IMR-90 (cell line): ENCODE results near the gene ADAP2. TPM values are rescaled to one million over a fixed set of nuclear protein-coding genes. Genes with fewer than 3 reads are reported as not detected.
A peak's percentile ranks its signal among the peaks of the same experiment; 100 is the strongest.

Source experiments
- ATAC-seq: fragments of 200-7000 bp; cut with Tn5 transposase; 2 replicates; pipeline ENCODE4 v1.9.1; 2020; ENCODE audit warnings: low read depth, mild to moderate bottlenecking, moderate library complexity
- BruUV-seq: library from RNA; stranded (reverse); fragments of 400-500 nt; replicated peaks from 2 replicates; lab custom pipeline; 2021; lab: Mats Ljungman, UMichigan
- CTCF ChIA-PET: fragments of 300-600 bp; formaldehyde crosslinking; extraction: SDS; loops from one replicate; lab custom pipeline; 2021; ENCODE audit warnings: antibody characterized with exemption; lab: Yijun Ruan, JAX
- POLR2A ChIA-PET: fragments of 300-600 bp; sonication (Branson Sonifier 250); formaldehyde crosslinking; loops from one replicate; lab custom pipeline; 2022; ENCODE audit warnings: antibody characterized with exemption; ENCODE audit not compliant: unreplicated experiment; lab: Charles Lee
- DNase-seq: peaks from one replicate; pipeline ENCODE4 v3.0.0; 2013
- H2AFZ ChIP-seq: replicated peaks from 2 replicates; pipeline ENCODE3; 2013; ENCODE audit warnings: low read length, mild to moderate bottlenecking; ENCODE audit not compliant: poor library complexity
- H2AK5ac ChIP-seq: 2 replicates; pipeline ENCODE4 v1.6.1; 2013; ENCODE audit warnings: low read depth, low read length, inconsistent platforms
- H2AK9ac ChIP-seq: replicated peaks from 2 replicates; pipeline ENCODE3; 2013; ENCODE audit warnings: mild to moderate bottlenecking, low read depth, low read length, moderate library complexity; ENCODE audit not compliant: poor library complexity
- H2BK120ac ChIP-seq: 2 replicates; pipeline ENCODE4 v1.6.1; 2013; ENCODE audit warnings: low read depth, low read length, inconsistent platforms
- H2BK15ac ChIP-seq: 3 replicates; pipeline ENCODE4 v1.6.1; 2013; ENCODE audit warnings: low read depth, low read length, inconsistent platforms
- H2BK20ac ChIP-seq: 2 replicates; pipeline ENCODE4 v1.6.1; 2013; ENCODE audit warnings: low read depth, mild to moderate bottlenecking, inconsistent platforms, low read length, moderate library complexity
- H2BK5ac ChIP-seq: 2 replicates; pipeline ENCODE4 v1.6.1; 2013; ENCODE audit warnings: mild to moderate bottlenecking, low read depth, low read length, inconsistent platforms; ENCODE audit not compliant: poor library complexity, severe bottlenecking
- H3K14ac ChIP-seq: replicated peaks from 2 replicates; pipeline ENCODE4 v1.6.1; 2013; ENCODE audit warnings: low read depth, low read length, inconsistent platforms
- H3K18ac ChIP-seq: 2 replicates; pipeline ENCODE4 v1.6.1; 2013; ENCODE audit warnings: low read depth, low read length, control low read depth
- H3K23ac ChIP-seq: 2 replicates; pipeline ENCODE4 v1.6.1; 2013; ENCODE audit warnings: low read depth, low read length, inconsistent platforms
- H3K27ac ChIP-seq: 2 replicates; pipeline ENCODE4 v1.5.1; 2013; ENCODE audit warnings: mild to moderate bottlenecking, control low read depth, low read length; ENCODE audit not compliant: insufficient read depth
- H3K27me3 ChIP-seq: 2 replicates; pipeline ENCODE4 v1.6.1; 2013; ENCODE audit warnings: low read length; ENCODE audit not compliant: control insufficient read depth, insufficient read depth
- H3K36me3 ChIP-seq: 2 replicates; pipeline ENCODE4 v1.6.1; 2013; ENCODE audit warnings: low read length, mixed read lengths; ENCODE audit not compliant: control insufficient read depth, insufficient read depth
- H3K4ac ChIP-seq: 2 replicates; pipeline ENCODE4 v1.6.1; 2013; ENCODE audit warnings: low read depth, low read length, inconsistent platforms
- H3K4me1 ChIP-seq: 2 replicates; pipeline ENCODE4 v1.6.1; 2013; ENCODE audit warnings: low read length, mixed read lengths; ENCODE audit not compliant: control insufficient read depth, insufficient read depth
- H3K4me2 ChIP-seq: 2 replicates; pipeline ENCODE4 v1.6.1; 2013; ENCODE audit warnings: low read depth, mild to moderate bottlenecking, control low read depth, low read length, moderate library complexity
- H3K4me3 ChIP-seq: 2 replicates; pipeline ENCODE4 v1.5.1; 2013; ENCODE audit warnings: low read depth, mild to moderate bottlenecking, control low read depth, low read length, moderate library complexity; ENCODE audit not compliant: insufficient read depth
- H3K56ac ChIP-seq: 2 replicates; pipeline ENCODE4 v1.6.1; 2013; ENCODE audit warnings: low read length, inconsistent platforms; ENCODE audit not compliant: insufficient read depth; ENCODE audit errors: extremely low read depth
- H3K79me1 ChIP-seq, 2 experiments: 2 replicates each; pipeline ENCODE4 v1.6.1; 2013; ENCODE audit warnings: low read length in 2 of 2, inconsistent platforms in 1 of 2, low read depth in 1 of 2
- H3K9ac ChIP-seq: 2 replicates; pipeline ENCODE4 v1.6.1; 2013; ENCODE audit warnings: low read depth, low read length, control low read depth
- H3K9me1 ChIP-seq: 2 replicates; pipeline ENCODE4 v1.6.1; 2013; ENCODE audit warnings: low read length, inconsistent platforms; ENCODE audit not compliant: insufficient read depth
- H3K9me3 ChIP-seq: 2 replicates; pipeline ENCODE4 v1.6.1; 2013; ENCODE audit warnings: low read length; ENCODE audit not compliant: control insufficient read depth, insufficient read depth
- H4K20me1 ChIP-seq: 2 replicates; pipeline ENCODE4 v1.6.1; 2013; ENCODE audit warnings: low read length, inconsistent platforms; ENCODE audit not compliant: insufficient read depth
- H4K5ac ChIP-seq: 2 replicates; pipeline ENCODE4 v1.6.1; 2013; ENCODE audit warnings: mild to moderate bottlenecking, low read depth, low read length, control low read depth
- H4K8ac ChIP-seq, 2 experiments: 2 replicates each; pipeline ENCODE4 v1.6.1; 2013; ENCODE audit warnings: low read depth in 2 of 2, low read length in 2 of 2, control low read depth in 1 of 2, inconsistent platforms in 1 of 2
- H4K91ac ChIP-seq: 2 replicates; pipeline ENCODE4 v1.6.1; 2013; ENCODE audit warnings: low read depth, low read length, inconsistent platforms; ENCODE audit not compliant: insufficient read depth
- BHLHE40 ChIP-seq: fragments of 150-350 bp; IDR thresholded peaks from 2 replicates; pipeline ENCODE4 v1.6.1; 2016; ENCODE audit warnings: mild to moderate bottlenecking, low read depth, low read length
- CHD1 ChIP-seq: IDR thresholded peaks from 2 replicates; pipeline ENCODE4 v1.6.1; 2012; ENCODE audit warnings: low read depth, low read length, improper control_type of control experiment
- MAFK ChIP-seq: IDR thresholded peaks from 2 replicates; pipeline ENCODE4 v1.6.1; 2012; ENCODE audit warnings: low read depth, low read length, improper control_type of control experiment
- MAZ ChIP-seq: IDR thresholded peaks from 2 replicates; pipeline ENCODE4 v1.6.1; 2012; ENCODE audit warnings: low read depth, mild to moderate bottlenecking, low read length, improper control_type of control experiment, moderate library complexity, borderline replicate concordance
- MXI1 ChIP-seq: IDR thresholded peaks from 2 replicates; pipeline ENCODE4 v1.6.1; 2012; ENCODE audit warnings: low read depth, mild to moderate bottlenecking, low read length, moderate library complexity, borderline replicate concordance
- NFE2L2 ChIP-seq: fragments of 150-350 bp; IDR thresholded peaks from 2 replicates; pipeline ENCODE4 v1.6.1; 2016; ENCODE audit warnings: low read depth, mild to moderate bottlenecking, low read length
- POLR2A ChIP-seq: IDR thresholded peaks from 2 replicates; pipeline ENCODE4 v1.6.1; 2012; ENCODE audit warnings: mild to moderate bottlenecking, low read depth, low read length
- RAD21 ChIP-seq: IDR thresholded peaks from 2 replicates; pipeline ENCODE4 v1.6.1; 2012; ENCODE audit warnings: low read length, improper control_type of control experiment
- RCOR1 ChIP-seq: IDR thresholded peaks from 2 replicates; pipeline ENCODE4 v1.6.1; 2012; ENCODE audit warnings: mild to moderate bottlenecking, low read length, improper control_type of control experiment; ENCODE audit not compliant: insufficient replicate concordance
- RFX5 ChIP-seq: IDR thresholded peaks from 2 replicates; pipeline ENCODE4 v1.8.0; 2012; ENCODE audit warnings: low read depth, mild to moderate bottlenecking, low read length, moderate library complexity
- SMC3 ChIP-seq: fragments of 150-350 bp; IDR thresholded peaks from 2 replicates; pipeline ENCODE4 v1.6.1; 2016; ENCODE audit warnings: low read depth, mild to moderate bottlenecking, antibody characterized with exemption, low read length, moderate library complexity
- WGBS, 2 experiments: methylation state at CpG; one replicate each; pipeline versions ENCODE4 v1.1.5 to v1.1.7; 2013; ENCODE audit warnings: missing lambda C conversion rate in 2 of 2; ENCODE audit not compliant: insufficient read length in 1 of 2; ENCODE audit errors: extremely low coverage in 2 of 2; 5-methylcytosine and 5-hydroxymethylcytosine counted together
- dilution Hi-C: fragments of 300-500 bp; cut with HindIII; formaldehyde crosslinking; loops from one replicate; pipeline ENCODE4 v1.14.3; 2018; ENCODE audit warnings: low sequenced_read_pairs; ENCODE audit not compliant: unreplicated experiment
- in situ Hi-C: fragments of 300-500 bp; cut with MboI; formaldehyde crosslinking; loops from 3 replicates; pipeline ENCODE4 v1.14.3; 2019; ENCODE audit warnings: low sequenced_read_pairs, inconsistent platforms, mixed read lengths
- intact Hi-C: fragments of 100-400 bp; cut with micrococcal nuclease; formaldehyde crosslinking; loops from 2 replicates; pipeline ENCODE4 v1.10.0; 2022
- polyA plus RNA-seq, 3 experiments: library from polyadenylated mRNA; depleted of rRNA; stranded (reverse); fragments of >200 nt; gene quantifications; 2 replicates each; pipeline ENCODE4 v1.2.3, GENCODE V29; 2012; ENCODE audit warnings: low replicate concordance in 1 of 3
- total RNA-seq: library from RNA; depleted of rRNA; stranded (reverse); fragments of >200 nt; gene quantifications from 2 replicates; pipeline ENCODE4 v1.2.3, GENCODE V29; 2012
- TF ChIP-seq, protein P1 (sequence below): fragments of 150-350 bp; IDR thresholded peaks from 2 replicates; pipeline ENCODE4 v1.6.1; 2017; ENCODE audit warnings: mild to moderate bottlenecking, antibody characterized with exemption, low read length, low read depth

Gene ADAP2
- total and polyA plus RNA-seq, 2 of the 4 experiments (the other 2 are of a cell fraction), result 0.90 to 1.2 TPM

DNA sequence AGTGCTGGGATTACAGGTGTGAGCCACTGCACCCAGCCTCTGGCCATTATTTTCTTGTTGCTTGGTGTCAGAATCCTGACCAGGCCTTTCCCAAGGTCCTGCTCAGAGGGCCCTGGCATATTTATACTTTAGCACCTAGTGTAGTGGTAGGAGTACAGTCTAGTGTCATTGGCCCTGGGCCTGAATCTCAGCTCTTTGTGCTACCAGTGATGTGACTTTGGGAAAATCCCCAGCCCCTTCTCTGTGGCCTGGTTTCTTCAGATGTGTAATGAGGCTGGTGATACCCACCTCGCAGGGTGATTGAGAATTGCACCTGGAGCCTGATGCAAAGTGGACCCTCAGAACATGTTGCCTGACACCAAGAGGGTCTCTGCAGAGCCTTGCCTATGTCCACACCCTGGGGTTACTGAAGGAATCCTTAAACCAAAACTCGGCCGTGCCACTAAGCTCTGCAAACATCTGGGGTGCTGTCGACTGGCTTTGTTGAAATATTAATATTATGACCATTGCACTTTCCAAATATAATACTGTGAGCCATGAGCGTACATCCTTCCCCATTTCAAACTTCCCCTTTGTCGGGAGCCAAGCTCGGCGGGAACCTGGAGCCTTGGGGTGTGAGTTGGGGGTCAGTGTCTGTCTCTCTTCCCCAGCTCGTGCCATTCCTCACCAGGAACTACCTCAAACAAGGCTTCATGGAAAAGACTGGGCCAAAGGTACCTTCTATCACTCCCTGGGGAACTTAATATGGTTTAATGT is 31.1 kb downstream of the ADAP2 start:
- CTCF ChIA-PET, result no interaction called here
- H4K8ac ChIP-seq, result no peak overlapping the region
- H2AK5ac ChIP-seq, result no peak overlapping the region
- BruUV-seq, result no TSS peak
- POLR2A ChIA-PET, result interaction anchor here (0.5 kb wide), 1 partner anchor 70 kb away, joined by 3 read pairs; no protein-coding TSS in a partner anchor
- no peaks in the 10 kb centered on the region for H4K20me1 ChIP-seq
- H3K4me3 ChIP-seq, result no peak overlapping the region
- no peak overlapping the region for H3K4ac ChIP-seq
- H2AFZ ChIP-seq, result peak overlapping the region; percentile 24
- H3K27me3 ChIP-seq, result no peaks in the 10 kb centered on the region; the same call in 1 of the 2 replicates
- H3K36me3 ChIP-seq, result no peaks in the 10 kb centered on the region
- H2BK15ac ChIP-seq, result no peak overlapping the region
- H3K18ac ChIP-seq, result no peak overlapping the region
- in situ Hi-C loops, result no loop called here
- H2BK5ac ChIP-seq, result no peak overlapping the region
- H2AK9ac ChIP-seq, result no peak overlapping the region
- H3K79me1 ChIP-seq, result no peaks in the 10 kb centered on the region
- TF ChIP-seq, protein P1, sequence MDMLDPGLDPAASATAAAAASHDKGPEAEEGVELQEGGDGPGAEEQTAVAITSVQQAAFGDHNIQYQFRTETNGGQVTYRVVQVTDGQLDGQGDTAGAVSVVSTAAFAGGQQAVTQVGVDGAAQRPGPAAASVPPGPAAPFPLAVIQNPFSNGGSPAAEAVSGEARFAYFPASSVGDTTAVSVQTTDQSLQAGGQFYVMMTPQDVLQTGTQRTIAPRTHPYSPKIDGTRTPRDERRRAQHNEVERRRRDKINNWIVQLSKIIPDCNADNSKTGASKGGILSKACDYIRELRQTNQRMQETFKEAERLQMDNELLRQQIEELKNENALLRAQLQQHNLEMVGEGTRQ, result no peak
- TF ChIP-seq MAZ (no peak), RFX5 (no peak), RCOR1 (no peak), CHD1 (no peak), SMC3 (no peak), MAFK (no peak), RAD21 (no peak), BHLHE40 (no peak), NFE2L2 (no peak), MXI1 (no peak), POLR2A (no peak)
- H3K14ac ChIP-seq, result no peak overlapping the region
- intact Hi-C loops, result no loop called here
- H3K27ac ChIP-seq, result no peak overlapping the region
- H3K4me2 ChIP-seq, result no peak overlapping the region
- no peaks in the 10 kb centered on the region for H3K9me3 ChIP-seq
- dilution Hi-C loops, result no loop called here
- H4K5ac ChIP-seq, result no peak overlapping the region
- H3K9me1 ChIP-seq, result no peaks in the 10 kb centered on the region
- WGBS, 2 experiments, result no CpG with 5 or more reads among the region's 9 CpGs
- H3K23ac ChIP-seq, result no peak overlapping the region
- H3K56ac ChIP-seq, result no peak overlapping the region
- H2BK20ac ChIP-seq, result no peak overlapping the region
- no peak overlapping the region for H2BK120ac ChIP-seq
- no peak overlapping the region for H4K91ac ChIP-seq
- no peak for ATAC-seq
- H3K4me1 ChIP-seq, result peaks cover 6% of the 10 kb centered on the region; the same call in 1 of the 2 replicates
- no peak overlapping the region for H3K9ac ChIP-seq
- DNase-seq, result no peak
